ENCODE results near the gene NOD1.

DNA sequence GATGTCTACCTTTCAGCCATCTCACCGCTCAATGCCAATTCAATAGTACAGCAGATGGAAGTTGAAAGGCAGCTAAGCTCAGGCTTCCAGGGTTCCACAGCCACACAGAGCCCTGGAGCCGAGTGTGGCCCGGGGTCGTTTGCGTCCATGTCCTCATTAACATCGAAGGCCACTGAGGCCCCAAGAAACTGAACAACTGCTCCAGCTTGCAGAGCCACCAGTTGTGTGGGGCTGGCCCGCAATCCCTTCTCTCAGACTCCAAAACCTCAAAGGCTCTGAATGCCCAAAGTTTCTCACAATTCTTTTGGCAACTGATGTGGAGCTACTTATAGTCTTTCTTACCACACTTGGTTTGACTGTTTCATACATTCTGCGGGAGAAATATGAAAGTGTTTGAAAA, 31.1 kb downstream of the NOD1 start:
- no peak for TF ChIP-seq POLR2AphosphoS5 (IDR thresholded peaks at IDR 0.05; ENCODE audit: insufficient read depth in 1 of 2, low read depth in 1 of 2)
- TF ChIP-seq, protein P1, sequence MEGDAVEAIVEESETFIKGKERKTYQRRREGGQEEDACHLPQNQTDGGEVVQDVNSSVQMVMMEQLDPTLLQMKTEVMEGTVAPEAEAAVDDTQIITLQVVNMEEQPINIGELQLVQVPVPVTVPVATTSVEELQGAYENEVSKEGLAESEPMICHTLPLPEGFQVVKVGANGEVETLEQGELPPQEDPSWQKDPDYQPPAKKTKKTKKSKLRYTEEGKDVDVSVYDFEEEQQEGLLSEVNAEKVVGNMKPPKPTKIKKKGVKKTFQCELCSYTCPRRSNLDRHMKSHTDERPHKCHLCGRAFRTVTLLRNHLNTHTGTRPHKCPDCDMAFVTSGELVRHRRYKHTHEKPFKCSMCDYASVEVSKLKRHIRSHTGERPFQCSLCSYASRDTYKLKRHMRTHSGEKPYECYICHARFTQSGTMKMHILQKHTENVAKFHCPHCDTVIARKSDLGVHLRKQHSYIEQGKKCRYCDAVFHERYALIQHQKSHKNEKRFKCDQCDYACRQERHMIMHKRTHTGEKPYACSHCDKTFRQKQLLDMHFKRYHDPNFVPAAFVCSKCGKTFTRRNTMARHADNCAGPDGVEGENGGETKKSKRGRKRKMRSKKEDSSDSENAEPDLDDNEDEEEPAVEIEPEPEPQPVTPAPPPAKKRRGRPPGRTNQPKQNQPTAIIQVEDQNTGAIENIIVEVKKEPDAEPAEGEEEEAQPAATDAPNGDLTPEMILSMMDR (IDR thresholded peaks at IDR 0.05), result no peak
